HCT116 (cell line): ENCODE results near the gene AKAP13. TPM values are rescaled to one million over a fixed set of nuclear protein-coding genes. Genes with fewer than 3 reads are reported as not detected.

Source experiments
- ATAC-seq: fragments of 200-7000 bp; cut with Tn5 transposase; 2 replicates; pipeline ENCODE4 v1.9.1; 2020; ENCODE audit warnings: mild to moderate bottlenecking, moderate library complexity
- BruUV-seq: library from RNA; stranded (reverse); fragments of 400-500 nt; replicated peaks from 2 replicates; lab custom pipeline; 2021; lab: Mats Ljungman, UMichigan
- CTCF ChIA-PET: fragments of 300-600 bp; sonication (Branson Sonifier 250); formaldehyde crosslinking; loops from one replicate; lab custom pipeline; 2021; ENCODE audit warnings: antibody characterized with exemption; lab: Charles Lee
- POLR2A ChIA-PET: fragments of 300-600, 350-600 bp; sonication (Branson Sonifier 250); formaldehyde crosslinking; loops from one replicate; lab custom pipeline; 2021; ENCODE audit warnings: antibody characterized with exemption; lab: Charles Lee
- RAD21 ChIA-PET, 2 experiments: fragments of 300-600 bp; sonication (Branson Sonifier 250); formaldehyde crosslinking; loops; one replicate each; lab custom pipeline; 2023; ENCODE audit warnings: low total read pairs in 2 of 2; ENCODE audit not compliant: uncharacterized antibody in 2 of 2, unreplicated experiment in 2 of 2, low non-redundant PET in 1 of 2; lab: Charles Lee
- DNase-seq: peaks from one replicate; pipeline ENCODE4 v3.0.0-alpha.2; 2010; ENCODE audit warnings: low read depth, low spot score
- H2AFZ ChIP-seq: fragments of 200-600 bp; shearing (Covaris generic), sonication (generic); 2 replicates; pipeline ENCODE4 v1.6.1; 2017; ENCODE audit warnings: low read depth, mixed run types, mixed read lengths, antibody characterized with exemption, low read length; ENCODE audit not compliant: poor library complexity, severe bottlenecking
- H3K27ac ChIP-seq: 2 replicates; pipeline ENCODE4 v1.5.1; 2012; ENCODE audit warnings: low read depth, low read length
- H3K27me3 ChIP-seq: fragments of 200-600 bp; sonication (generic); 2 replicates; pipeline ENCODE4 v1.6.1; 2016; ENCODE audit warnings: mixed run types, low read length, mixed read lengths; ENCODE audit not compliant: insufficient read depth
- H3K36me3 ChIP-seq, 2 experiments: fragments of 200-500 bp in 1 of 2; fragments of 200-600 bp in 1 of 2; sonication (Bioruptor generic) in 1 of 2; sonication (generic) in 1 of 2; 2 replicates each; pipeline versions ENCODE4 v1.5.1 to v1.6.1; 2014 to 2016; ENCODE audit warnings: low read length in 2 of 2, inconsistent platforms in 1 of 2, mixed read lengths in 1 of 2, mixed run types in 1 of 2; ENCODE audit not compliant: insufficient read depth in 2 of 2, control insufficient read depth in 1 of 2
- H3K4me1 ChIP-seq, 2 experiments: fragments of 200-600 bp in 1 of 2; sonication (generic) in 1 of 2; 2 replicates each; pipeline versions ENCODE4 v1.5.1 to v1.6.1; 2012 to 2017; ENCODE audit warnings: low read length in 2 of 2, inconsistent platforms in 1 of 2, mild to moderate bottlenecking in 1 of 2, mixed read lengths in 1 of 2, mixed run types in 1 of 2, moderate library complexity in 1 of 2; ENCODE audit not compliant: insufficient read depth in 2 of 2, control insufficient read depth in 1 of 2
- H3K4me2 ChIP-seq: fragments of 200-600 bp; sonication (generic); 2 replicates; pipeline ENCODE4 v1.6.1; 2017; ENCODE audit warnings: mixed run types, low read length, mixed read lengths
- H3K4me3 ChIP-seq, 2 experiments: fragments of 200-600 bp in 1 of 2; sonication (generic) in 1 of 2; replicated peaks in 1 of 2; 2 replicates each; pipeline ENCODE4 v1.5.1; 2011 to 2016; ENCODE audit warnings: low read length in 2 of 2, control low read depth in 1 of 2, low read depth in 1 of 2, mild to moderate bottlenecking in 1 of 2, mixed read lengths in 1 of 2, mixed run types in 1 of 2
- H3K79me2 ChIP-seq: fragments of 200-600 bp; sonication (generic); 2 replicates; pipeline ENCODE4 v1.6.1; 2017; ENCODE audit warnings: mild to moderate bottlenecking, mixed run types, low read length, moderate library complexity, mixed read lengths; ENCODE audit not compliant: insufficient read depth
- H3K9ac ChIP-seq: fragments of 200-600 bp; sonication (generic); 2 replicates; pipeline ENCODE4 v1.6.1; 2016; ENCODE audit warnings: low read length, mixed read lengths
- H3K9me2 ChIP-seq: fragments of 200-600 bp; sonication (generic), shearing (Covaris generic); 2 replicates; pipeline ENCODE4 v1.6.1; 2017; ENCODE audit warnings: mixed run types, mild to moderate bottlenecking, moderate library complexity; ENCODE audit not compliant: insufficient read depth
- H3K9me3 ChIP-seq, 2 experiments: fragments of 200-500 bp in 1 of 2; fragments of 200-600 bp in 1 of 2; sonication (Bioruptor generic) in 1 of 2; sonication (generic) in 1 of 2; 2 replicates each; pipeline ENCODE4 v1.6.1; 2014 to 2017; ENCODE audit warnings: low read length in 2 of 2, mixed read lengths in 2 of 2, inconsistent platforms in 1 of 2, low read depth in 1 of 2, mild to moderate bottlenecking in 1 of 2, mixed run types in 1 of 2, moderate library complexity in 1 of 2; ENCODE audit not compliant: control insufficient read depth in 1 of 2, insufficient read depth in 1 of 2
- H4K20me1 ChIP-seq: fragments of 200-600 bp; sonication (generic), shearing (Covaris generic); 2 replicates; pipeline ENCODE4 v1.6.1; 2017; ENCODE audit warnings: mixed run types, mild to moderate bottlenecking, moderate library complexity; ENCODE audit not compliant: insufficient read depth
- CEBPB ChIP-seq: IDR thresholded peaks from 2 replicates; pipeline ENCODE4 v1.6.1; 2012; ENCODE audit warnings: low read depth
- CTCF ChIP-seq, 3 experiments: fragments of 200-600 bp in 1 of 3; sonication (generic) in 1 of 3; IDR thresholded peaks in 2 of 3; conservative IDR thresholded peaks in 1 of 3; 2 replicates each; pipeline ENCODE4 v1.5.1; 2012 to 2017; ENCODE audit warnings: low read depth in 2 of 3, low read length in 2 of 3, antibody characterized with exemption in 1 of 3, borderline replicate concordance in 1 of 3, control low read depth in 1 of 3, mild to moderate bottlenecking in 1 of 3, mixed read lengths in 1 of 3, mixed run types in 1 of 3, moderate library complexity in 1 of 3; ENCODE audit not compliant: insufficient read depth in 1 of 3
- EZH2phosphoT487 ChIP-seq: fragments of 200-600 bp; IDR thresholded peaks from 2 replicates; pipeline ENCODE4 v1.6.1; 2018; ENCODE audit warnings: antibody characterized with exemption, borderline replicate concordance
- JUND ChIP-seq: IDR thresholded peaks from 2 replicates; pipeline ENCODE4 v1.6.1; 2012
- POLR2A ChIP-seq: IDR thresholded peaks from 2 replicates; pipeline ENCODE4 v1.7.0; 2011; ENCODE audit warnings: borderline replicate concordance; ENCODE audit not compliant: insufficient read depth, insufficient read length; ENCODE audit errors: extremely low read depth
- SIN3A ChIP-seq: IDR thresholded peaks from 2 replicates; pipeline ENCODE4 v1.6.1; 2012; ENCODE audit warnings: low read depth
- SP1 ChIP-seq: IDR thresholded peaks from 2 replicates; pipeline ENCODE4 v1.6.1; 2012; ENCODE audit warnings: low read depth
- YY1 ChIP-seq: IDR thresholded peaks from 2 replicates; pipeline ENCODE4 v1.6.1; 2011; ENCODE audit warnings: low read length, low read depth, moderate library complexity, mild to moderate bottlenecking; ENCODE audit not compliant: insufficient replicate concordance; ENCODE audit errors: extremely low read depth
- ZFX ChIP-seq: fragments of 450-650 bp; IDR thresholded peaks from 2 replicates; pipeline ENCODE4 v1.6.1; 2017
- intact Hi-C: fragments of 100-400 bp; cut with micrococcal nuclease; formaldehyde crosslinking; loops from 2 replicates; pipeline ENCODE4 v1.10.0; 2022
- total RNA-seq: library from RNA; stranded (reverse); gene quantifications from one replicate; pipeline ENCODE4 v1.2.1, GENCODE V29; 2021; ENCODE audit not compliant: unreplicated experiment
- TF ChIP-seq, protein P1 (sequence below): IDR thresholded peaks from 2 replicates; pipeline ENCODE4 v1.6.1; 2011; ENCODE audit warnings: mild to moderate bottlenecking, low read length, moderate library complexity; ENCODE audit not compliant: insufficient replicate concordance; ENCODE audit errors: extremely low read depth
- TF ChIP-seq, protein P2 (sequence below): IDR thresholded peaks from 2 replicates; pipeline ENCODE4 v1.6.1; 2012

The AKAP13 gene
- total RNA-seq, 1 experiment from 2014 or later: 43.1 TPM

DNA sequence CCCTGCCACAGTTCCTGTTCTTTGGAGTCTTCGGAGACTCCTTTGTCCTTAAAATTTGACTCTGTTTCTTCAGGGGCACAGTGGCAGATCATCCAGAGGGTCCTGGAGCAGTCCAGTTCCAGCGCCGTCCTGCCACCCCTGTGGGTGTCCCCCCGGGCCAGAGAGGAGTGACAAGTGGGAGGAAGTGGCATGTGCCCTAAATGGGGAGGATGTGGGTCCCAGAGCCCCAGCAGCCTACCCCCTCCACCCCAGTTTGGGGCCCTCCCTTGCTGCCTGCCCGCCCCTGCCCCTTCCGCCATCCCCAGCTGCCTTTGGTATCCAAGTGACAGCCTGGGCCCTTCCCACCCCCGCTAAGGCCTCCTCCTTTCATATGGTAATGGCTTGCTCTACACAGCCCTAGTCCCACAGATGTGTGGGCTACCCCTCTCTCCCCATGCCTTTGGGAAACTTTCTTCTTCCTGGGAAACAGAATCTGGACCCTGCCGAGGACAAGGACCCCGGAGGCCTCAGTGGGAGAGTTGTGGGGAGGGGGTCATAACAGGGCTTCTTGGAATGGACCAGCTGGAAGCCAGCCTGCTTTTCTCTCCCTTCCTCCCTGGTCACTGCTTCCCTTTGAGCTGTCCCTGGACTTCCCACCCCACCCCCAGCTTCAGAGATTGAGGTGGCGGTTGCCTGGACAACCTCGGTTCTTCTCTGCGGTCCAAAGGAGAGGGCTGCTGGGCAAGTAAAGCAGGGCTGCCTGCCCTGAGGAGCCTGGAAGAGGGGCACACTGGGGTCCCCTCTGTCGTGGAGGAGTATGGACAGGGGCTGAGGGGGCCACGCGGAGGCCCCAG is 371.1 kb downstream of the AKAP13 start:
- no peak overlapping the region for H3K9ac ChIP-seq
- intact Hi-C loops: no loop called here
- POLR2A ChIA-PET: no interaction called here

More for the DNA sequence above, 371.1 kb downstream of the AKAP13 start:
- no peak for TF ChIP-seq POLR2A
- no peak for TF ChIP-seq ZFX
- no peak for TF ChIP-seq EZH2phosphoT487
- TF ChIP-seq, protein P1, sequence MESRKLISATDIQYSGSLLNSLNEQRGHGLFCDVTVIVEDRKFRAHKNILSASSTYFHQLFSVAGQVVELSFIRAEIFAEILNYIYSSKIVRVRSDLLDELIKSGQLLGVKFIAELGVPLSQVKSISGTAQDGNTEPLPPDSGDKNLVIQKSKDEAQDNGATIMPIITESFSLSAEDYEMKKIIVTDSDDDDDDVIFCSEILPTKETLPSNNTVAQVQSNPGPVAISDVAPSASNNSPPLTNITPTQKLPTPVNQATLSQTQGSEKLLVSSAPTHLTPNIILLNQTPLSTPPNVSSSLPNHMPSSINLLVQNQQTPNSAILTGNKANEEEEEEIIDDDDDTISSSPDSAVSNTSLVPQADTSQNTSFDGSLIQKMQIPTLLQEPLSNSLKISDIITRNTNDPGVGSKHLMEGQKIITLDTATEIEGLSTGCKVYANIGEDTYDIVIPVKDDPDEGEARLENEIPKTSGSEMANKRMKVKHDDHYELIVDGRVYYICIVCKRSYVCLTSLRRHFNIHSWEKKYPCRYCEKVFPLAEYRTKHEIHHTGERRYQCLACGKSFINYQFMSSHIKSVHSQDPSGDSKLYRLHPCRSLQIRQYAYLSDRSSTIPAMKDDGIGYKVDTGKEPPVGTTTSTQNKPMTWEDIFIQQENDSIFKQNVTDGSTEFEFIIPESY: no peak
- TF ChIP-seq SP1: no peak
- TF ChIP-seq CTCF (IDR thresholded peaks at IDR 0.05 in 2 of 3, conservative IDR thresholded peaks at IDR 0.05 in 1 of 3; ENCODE audit: borderline replicate concordance in 1 of 3, insufficient read depth in 1 of 3, low read depth in 2 of 3, low read length in 2 of 3): no peak
- TF ChIP-seq CEBPB: no peak
- no peak for TF ChIP-seq SIN3A
- TF ChIP-seq, protein P2, sequence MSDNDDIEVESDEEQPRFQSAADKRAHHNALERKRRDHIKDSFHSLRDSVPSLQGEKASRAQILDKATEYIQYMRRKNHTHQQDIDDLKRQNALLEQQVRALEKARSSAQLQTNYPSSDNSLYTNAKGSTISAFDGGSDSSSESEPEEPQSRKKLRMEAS: no peak
- no peak for TF ChIP-seq JUND
- TF ChIP-seq YY1: no peak
- Histone ChIP-seq H3K27ac (no peak overlapping the region), H3K27me3 (no peaks in the 10 kb centered on the region), H2AFZ (no peak overlapping the region), H3K9me2 (no peaks in the 10 kb centered on the region), H3K9me3 (no peaks in the 10 kb centered on the region), H3K4me1 (no peaks in the 10 kb centered on the region), H3K36me3 (peaks cover 0 to 3% of the 10 kb centered on the region in 2 experiments; a peak in 1 of 4 replicates), H3K4me2 (no peak overlapping the region), H4K20me1 (no peaks in the 10 kb centered on the region), H3K79me2 (no peaks in the 10 kb centered on the region), H3K4me3 (no peak overlapping the region)
- ChIA-PET RAD21 (no interaction called here), CTCF (no interaction called here)
- ATAC-seq (peak; percentile 24; the same call in 1 of the 2 replicates), DNase-seq (no peak)
- no TSS peak for BruUV-seq
